HG03575 (cell line): ENCODE data around the gene PTGR3.

Experiments used
- ATAC-seq: cut with Tn5 transposase; IDR thresholded peaks from one replicate; pipeline ENCODE4 v1.9.1; 2021; ENCODE audit not compliant: unreplicated experiment, insufficient number of reproducible peaks, low FRiP score; ENCODE audit errors: extremely low read depth

The PTGR3 gene

DNA sequence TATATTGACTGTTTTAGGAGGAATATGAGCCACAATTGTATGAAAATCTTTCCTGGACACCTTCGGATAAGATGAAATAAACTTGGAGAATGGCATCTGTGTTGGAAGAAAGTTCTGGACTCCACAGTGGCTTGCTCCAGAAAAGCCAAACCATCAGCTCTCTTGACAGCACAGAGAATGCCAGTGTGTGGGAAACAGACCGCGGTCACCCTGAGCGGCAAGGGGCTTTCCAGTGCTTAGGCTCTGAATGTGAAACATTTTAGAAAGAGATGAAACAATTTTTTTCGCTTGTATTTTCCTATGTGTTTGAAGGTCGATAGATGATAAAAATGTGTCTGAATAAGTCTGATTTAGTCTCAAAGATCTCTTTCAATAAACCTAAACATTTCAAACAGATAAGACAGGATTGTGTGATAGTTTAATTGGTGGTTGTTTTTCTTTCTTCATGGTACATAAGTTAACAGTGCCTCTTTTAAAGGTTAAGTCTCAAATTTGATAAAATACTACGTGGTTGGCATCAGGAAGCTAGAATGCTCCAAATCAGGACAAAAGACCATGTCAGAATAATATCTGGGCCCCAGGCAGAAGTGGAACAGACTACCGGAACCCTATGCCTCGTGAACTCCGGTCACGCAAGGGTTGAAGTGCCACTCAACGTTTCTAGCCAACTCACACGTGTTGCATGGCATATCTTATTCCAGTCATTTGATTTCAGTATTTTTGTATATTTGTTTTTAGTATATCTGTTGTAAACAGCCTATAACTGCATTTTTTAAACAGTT lies 28.9 kb downstream of the PTGR3 start:
- ATAC-seq = no peak

DNA sequence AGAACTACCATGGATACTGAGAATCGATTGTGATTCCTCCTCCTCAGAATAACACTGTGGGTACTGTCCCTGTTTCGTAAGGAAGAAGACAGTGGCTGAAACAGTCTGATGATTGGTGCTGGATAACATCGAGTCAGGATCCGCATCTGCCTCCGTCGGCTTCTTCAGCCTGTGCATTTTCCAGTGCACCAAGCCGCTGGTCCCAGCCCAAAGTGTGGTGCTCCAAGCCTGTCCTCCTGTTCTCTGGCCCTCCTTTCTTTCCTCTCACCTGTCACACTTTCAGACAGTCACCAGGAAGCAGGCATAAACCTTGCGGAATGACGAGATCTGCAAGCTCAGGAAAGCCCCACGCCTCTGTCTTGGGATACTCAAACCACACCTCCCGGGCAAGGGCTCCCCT lies 30.6 kb downstream of the PTGR3 start:
- no peak for ATAC-seq

DNA sequence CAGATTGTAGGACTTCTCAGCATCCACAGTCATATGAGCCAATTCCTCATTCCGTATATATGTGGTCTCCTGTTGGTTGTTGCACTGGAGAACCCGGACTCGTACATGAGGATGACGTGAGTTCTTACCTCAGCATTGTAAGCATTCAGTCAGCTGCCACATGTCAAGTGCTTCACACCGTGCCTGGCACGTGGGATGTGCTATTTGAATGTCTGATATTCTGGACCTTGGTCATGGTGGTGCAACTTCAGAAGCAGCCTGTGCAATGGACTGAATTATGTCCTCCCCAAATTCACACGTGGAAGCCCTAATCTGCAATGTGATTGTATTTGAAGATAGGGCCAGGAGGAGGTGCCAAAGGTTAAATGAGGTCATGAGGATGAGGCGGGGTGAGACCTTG lies 32.1 kb downstream of the PTGR3 start:
- no peak for ATAC-seq

- no peak for ATAC-seq
Measured at GRCh38 chr18:75173738-75174137, 35.2 kb downstream of the PTGR3 start.

DNA sequence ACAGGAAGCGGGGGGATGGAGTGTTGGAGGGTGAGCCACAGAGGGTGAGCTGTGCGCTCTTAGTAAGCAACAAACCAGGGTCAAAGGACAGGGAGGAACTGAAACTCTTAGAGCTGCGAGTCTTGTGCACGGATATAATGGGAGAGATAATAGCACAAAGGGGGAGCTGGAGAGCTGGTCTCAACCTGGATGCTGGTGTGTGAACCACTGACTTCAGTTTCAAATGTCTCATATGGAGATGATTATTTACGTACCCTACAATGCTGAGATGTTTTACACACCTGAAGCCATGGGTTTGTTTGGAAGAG lies 35.9 kb downstream of the PTGR3 start:
- peak; percentile 99 for ATAC-seq

DNA sequence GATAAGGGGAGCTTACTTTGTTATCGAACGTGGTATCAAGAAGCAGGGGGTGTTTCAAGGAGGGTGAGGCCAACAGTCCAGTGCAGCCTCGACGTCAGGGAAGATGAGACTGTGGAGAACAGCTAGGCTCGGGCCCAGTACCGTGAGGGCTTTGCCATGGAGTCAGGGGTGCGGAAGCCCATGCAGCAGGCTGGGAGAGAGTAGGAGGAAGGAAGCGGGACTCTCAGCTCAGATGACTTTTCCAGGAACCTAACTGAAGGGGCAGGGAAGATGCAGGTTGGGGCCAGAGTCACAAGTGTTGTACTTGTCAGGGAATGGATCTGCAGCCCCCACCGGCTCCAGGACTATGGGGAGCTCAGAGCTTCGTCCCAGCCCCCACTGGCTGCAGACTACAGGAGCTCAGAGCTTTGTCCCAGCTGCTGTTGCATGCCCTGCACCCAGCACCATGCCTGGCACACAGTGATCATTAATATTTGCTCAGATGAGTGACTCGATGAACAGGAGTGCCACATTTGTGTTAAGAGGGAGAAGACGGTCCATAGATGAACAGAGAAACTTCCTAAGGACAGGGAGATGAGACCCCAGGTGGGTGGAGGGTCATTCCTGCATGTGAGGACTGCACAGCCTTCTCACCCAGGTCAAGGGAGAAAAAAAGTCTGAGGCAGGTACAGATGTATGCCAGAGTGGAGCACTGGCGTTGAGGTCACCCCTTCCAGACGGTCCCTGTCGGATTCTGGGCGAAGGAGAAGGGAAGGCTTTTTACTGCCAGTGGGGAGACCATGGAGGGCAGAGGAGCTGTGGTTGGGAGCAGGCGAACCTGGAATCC lies 36.4 kb downstream of the PTGR3 start:
- peak; percentile 7 for ATAC-seq

- no peak for ATAC-seq
Measured at GRCh38 chr18:75170916-75171315, 38.0 kb downstream of the PTGR3 start.

GRCh38 chr18:75170022-75170789 lies 38.7 kb downstream of the PTGR3 start:
- ATAC-seq = no peak

DNA sequence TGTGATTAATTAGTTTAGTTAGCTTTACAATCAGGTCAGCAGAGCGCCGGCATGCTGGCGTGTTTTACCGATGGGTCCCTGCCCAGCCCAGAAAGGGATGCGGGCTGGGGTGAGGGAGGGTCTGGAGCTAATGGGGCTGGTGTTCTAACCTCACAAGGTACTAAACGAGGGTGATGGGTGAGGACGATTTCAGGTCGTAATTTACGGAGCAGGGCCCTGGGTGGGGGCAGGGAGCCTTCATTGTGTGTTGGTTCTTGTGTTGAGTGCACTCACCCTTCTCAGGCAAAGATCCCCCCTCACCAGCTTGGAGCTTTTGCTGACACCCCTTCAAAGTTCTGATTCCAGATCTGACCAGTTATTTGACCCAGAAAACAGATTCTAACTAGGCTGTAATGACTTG lies 39.5 kb downstream of the PTGR3 start:
- ATAC-seq = no peak

GRCh38 chr18:75168619-75169018 lies 40.3 kb downstream of the PTGR3 start:
- no peak for ATAC-seq

- no peak for ATAC-seq
Measured at GRCh38 chr18:75167759-75168618, 41.0 kb downstream of the PTGR3 start.

DNA sequence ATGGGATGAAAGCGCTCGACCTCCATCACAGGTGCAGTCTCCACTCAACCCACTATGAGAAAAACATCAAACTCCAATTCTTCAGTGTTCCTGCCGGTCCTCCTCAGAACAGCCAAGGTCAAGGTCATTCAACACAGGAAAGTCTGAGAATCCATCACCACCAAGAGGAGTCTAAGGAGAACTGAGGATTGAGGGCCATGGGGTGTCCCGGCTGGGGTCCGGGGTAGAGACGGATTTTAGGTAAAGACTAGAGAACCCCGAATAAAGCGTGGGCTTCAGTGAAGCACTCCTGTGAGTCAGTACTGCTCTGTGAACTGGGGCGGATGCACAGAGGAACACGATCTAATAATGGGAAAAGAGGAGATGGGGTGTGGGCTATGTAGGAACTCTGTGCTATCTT lies 41.8 kb downstream of the PTGR3 start:
- ATAC-seq = no peak

DNA sequence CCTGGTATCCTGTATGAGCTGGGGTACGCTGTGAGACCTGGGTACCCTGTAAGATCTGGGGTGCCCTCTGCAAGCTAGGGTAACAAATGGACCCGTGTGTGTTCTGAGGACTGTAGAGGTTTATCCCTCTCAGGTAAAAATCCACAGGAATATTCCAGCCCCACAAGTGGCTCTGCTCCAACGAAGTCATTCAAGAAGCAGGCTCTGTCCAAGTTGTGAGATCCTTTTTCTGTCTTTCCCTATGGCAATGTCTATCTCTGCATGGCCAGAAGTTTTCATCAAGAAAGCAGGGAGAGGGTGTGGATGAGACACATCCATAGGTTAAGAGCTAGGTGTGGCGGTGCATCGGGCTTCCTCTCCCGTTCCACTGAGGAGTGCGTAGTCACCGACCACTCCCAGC lies 43.0 kb downstream of the PTGR3 start:
- ATAC-seq = no peak

DNA sequence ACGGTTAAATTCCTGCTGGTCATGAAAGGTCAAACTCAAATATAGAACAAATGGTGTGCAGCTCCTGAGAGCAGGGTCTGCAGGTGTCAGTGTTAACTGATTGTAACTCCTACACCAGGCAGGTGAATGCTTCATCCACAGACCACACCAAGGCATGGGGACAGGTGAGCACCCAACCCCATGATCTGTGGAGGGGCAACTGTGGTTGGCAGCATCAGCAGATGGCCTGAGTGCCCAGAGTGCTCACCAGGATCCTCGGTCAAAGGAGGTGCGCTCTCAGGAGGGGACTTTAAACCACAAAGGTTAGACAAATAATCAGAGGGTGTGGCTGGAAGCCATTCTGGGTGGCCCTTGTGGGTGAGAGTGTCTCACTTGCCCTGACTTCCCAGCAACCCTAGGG lies 44.5 kb downstream of the PTGR3 start:
- no peak for ATAC-seq

DNA sequence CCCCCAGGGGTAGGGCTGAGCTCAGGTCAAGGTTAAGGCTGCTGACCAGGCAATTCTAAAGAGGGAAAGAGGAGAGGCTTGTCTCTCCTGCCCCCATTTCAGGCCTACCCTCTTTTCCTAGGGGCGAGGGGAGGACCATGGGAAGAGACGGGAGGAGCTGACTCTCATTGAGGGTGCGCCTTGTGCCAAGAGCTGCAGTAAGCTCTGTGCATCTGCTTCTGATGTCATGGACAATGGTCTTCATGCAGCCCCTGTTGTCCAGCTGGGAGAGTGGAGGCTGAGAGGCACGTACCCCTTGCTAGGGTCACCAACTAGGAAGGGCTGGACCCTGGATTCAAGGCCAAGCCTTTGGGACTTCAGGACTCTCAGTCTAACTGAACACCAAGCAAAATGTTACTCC lies 45.2 kb downstream of the PTGR3 start:
- no peak for ATAC-seq

GRCh38 chr18:75162978-75163377 lies 46.0 kb downstream of the PTGR3 start:
- ATAC-seq = no peak

DNA sequence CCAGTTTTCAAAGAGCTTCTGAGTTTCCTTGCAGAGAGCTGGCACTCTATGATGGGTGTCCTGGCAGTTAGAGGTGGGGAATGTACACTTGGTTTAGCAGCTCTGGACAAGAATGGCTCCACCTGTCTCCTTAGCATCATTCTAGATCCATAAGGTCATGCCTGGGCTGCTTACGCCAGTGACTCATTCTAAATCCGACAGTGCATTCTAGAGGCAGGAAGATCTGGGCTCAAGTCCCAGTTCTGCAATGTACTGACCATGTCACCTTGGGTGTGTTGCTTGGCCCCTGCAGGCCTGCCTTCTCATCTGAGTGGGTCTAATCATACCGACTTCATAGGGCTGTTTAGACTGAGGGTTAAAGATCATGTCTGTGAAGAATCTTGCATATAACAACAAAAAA lies 46.5 kb downstream of the PTGR3 start:
- no peak for ATAC-seq

DNA sequence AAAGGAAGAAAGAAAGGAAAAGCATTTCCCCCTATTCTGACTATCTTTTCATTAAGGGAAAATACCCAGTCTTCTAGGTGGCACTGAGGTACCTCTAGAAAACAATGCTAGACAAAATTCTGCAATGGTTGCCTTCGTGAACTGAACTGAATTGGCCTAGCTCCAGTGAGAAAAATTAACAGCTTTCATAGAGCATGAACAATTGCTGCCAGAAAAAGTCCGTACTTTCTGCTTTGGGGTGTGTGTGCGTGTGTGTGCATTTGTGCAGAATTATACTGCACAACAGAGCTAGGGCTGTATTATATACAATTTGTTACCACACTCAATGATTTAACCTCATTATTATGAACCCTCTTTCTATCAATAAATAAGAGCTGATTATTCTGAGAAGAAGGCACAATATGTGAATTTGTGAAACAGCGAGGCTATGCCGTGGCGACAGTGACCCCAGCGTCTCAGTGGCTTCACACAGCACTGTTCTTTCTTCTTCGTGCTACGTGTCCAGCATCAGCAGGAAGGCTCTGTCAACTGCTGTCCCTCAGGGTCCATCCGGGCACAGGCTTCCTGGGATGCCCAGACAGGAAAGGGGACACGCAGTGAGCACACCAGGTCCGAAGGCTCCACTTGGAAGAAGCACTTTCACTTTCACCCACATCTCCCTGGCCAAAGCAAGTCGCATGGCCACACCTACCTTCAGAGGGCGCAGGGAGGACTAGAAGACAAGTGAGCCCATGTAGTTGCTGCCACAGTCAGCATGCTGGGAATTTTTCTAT lies 47.5 kb downstream of the PTGR3 start:
- ATAC-seq = no peak
